ENCODE measurements around the gene SIPA1L2.

DNA sequence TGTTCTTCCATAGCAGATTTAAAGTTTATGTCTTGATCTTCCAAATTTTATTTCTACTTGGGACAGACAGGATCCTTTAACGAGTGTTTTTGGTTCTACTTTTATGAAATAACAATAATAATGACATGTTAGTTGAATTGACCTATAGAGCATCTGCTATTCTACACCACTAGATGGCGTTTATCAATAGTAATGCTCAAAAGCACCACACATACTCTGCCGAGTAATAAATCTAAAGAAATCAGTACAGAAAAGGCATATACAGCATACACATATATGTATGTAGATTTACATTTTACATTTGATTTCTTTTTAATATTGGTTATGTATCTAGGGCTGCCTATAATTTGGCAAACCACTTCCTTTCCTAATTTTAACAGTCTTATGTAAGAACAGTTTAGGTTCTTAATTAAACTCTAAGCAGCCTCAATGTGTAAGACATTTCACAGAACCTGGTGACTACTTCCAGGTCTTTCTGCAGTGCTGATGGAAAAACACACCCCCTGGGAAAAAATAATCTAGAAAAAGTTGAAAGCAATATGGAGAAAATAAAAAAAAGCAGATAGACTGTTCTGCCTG lies 5.9 kb upstream of the SIPA1L2 start:
- TF ChIP-seq CEBPB (IDR thresholded peaks at IDR 0.05; ENCODE audit: low read depth), result no peak
- TF ChIP-seq SP1 (IDR thresholded peaks at IDR 0.05; ENCODE audit: low read depth), result no peak

Measured in HCT116 (cell line).